NCI-H2107 (cell line): ENCODE measurements around the gene LILRA1.
"Not testable (repeated sequence)": the region's sequence is repeated elsewhere in the genome, so short reads cannot be mapped to it uniquely, and the experiment has no call there.

ENCODE experiments used
- DNase-seq: peaks from one replicate; lab custom pipeline; 2025; lab: John Stamatoyannopoulos, UW

LILRA1 gene

GRCh38 chr19:54624934-54625730 lies 31.7 kb downstream of the LILRA1 start:
- not testable (repeated sequence) for DNase-seq

GRCh38 chr19:54626757-54627156 lies 33.3 kb downstream of the LILRA1 start:
- no peak for DNase-seq

GRCh38 chr19:54627912-54628311 lies 34.5 kb downstream of the LILRA1 start:
- DNase-seq, result not testable (repeated sequence)

- not testable (repeated sequence) for DNase-seq
Measured at GRCh38 chr19:54630262-54630661, 36.8 kb downstream of the LILRA1 start, which contains the start of gene LILRB1. Gene LILRB1, plus strand, starts transcription at chr19:54630484. Its CDS starts 590 bp downstream, at chr19:54631074.

- no peak for DNase-seq
Measured at GRCh38 chr19:54630782-54631181, 37.4 kb downstream of the LILRA1 start.

- DNase-seq, result not testable (repeated sequence)
Measured at GRCh38 chr19:54631489-54632337, 38.3 kb downstream of the LILRA1 start.

GRCh38 chr19:54632517-54632916 lies 39.1 kb downstream of the LILRA1 start:
- DNase-seq, result not testable (repeated sequence)

- no peak for DNase-seq
Measured at GRCh38 chr19:54633401-54633800, 40.0 kb downstream of the LILRA1 start.

GRCh38 chr19:54636081-54636480 lies 42.6 kb downstream of the LILRA1 start:
- not testable (repeated sequence) for DNase-seq

GRCh38 chr19:54638683-54639082 lies 45.3 kb downstream of the LILRA1 start:
- DNase-seq, result no peak

GRCh38 chr19:54642953-54643352 lies 49.5 kb downstream of the LILRA1 start:
- DNase-seq, result not testable (repeated sequence)

- DNase-seq, result not testable (repeated sequence)
Measured at GRCh38 chr19:54643583-54643982, 50.2 kb downstream of the LILRA1 start.

GRCh38 chr19:54644056-54644455 lies 50.6 kb downstream of the LILRA1 start:
- DNase-seq, result no peak

GRCh38 chr19:54646331-54646841 lies 53.0 kb downstream of the LILRA1 start:
- no peak for DNase-seq

GRCh38 chr19:54648129-54648528 lies 54.7 kb downstream of the LILRA1 start:
- no peak for DNase-seq

GRCh38 chr19:54650108-54650655 lies 56.8 kb downstream of the LILRA1 start:
- DNase-seq, result no peak
